ENCODE measurements around the gene C2orf68. TPM values are rescaled to one million over a fixed set of nuclear protein-coding genes. Genes with fewer than 3 reads are reported as not detected.

C2orf68 gene
- polyA plus RNA-seq = 7.9 to 13.6 TPM (median 12.5 TPM) in 3 replicates
- polyA plus RNA-seq (2011; ENCODE audit: low read depth) = 4.5 TPM
- 6.0 and 7.9 TPM in 2 replicates for polyA plus RNA-seq (2011; cell fraction: cytosol; rRNA removed)
- 8.9 and 9.8 TPM in 2 replicates for polyA plus RNA-seq (2011; cell fraction: nucleus; rRNA removed)
- polyA plus RNA-seq (2012; ENCODE audit: low replicate concordance) = 9.4 and 16.2 TPM in 2 replicates
- 9.2 to 20.9 TPM (median 19.2 TPM) in 3 replicates for polyA minus RNA-seq
- 11.5 TPM for polyA minus RNA-seq (2011; cell fraction: cytosol; rRNA and poly(A)+ RNA removed)
- polyA minus RNA-seq (2011; cell fraction: nucleus; rRNA and poly(A)+ RNA removed) = 3.6 and 4.5 TPM in 2 replicates

- Histone ChIP-seq H3K79me2 (ENCODE audit: control insufficient read depth, insufficient read depth, low read length) (peaks cover 23% of the 10 kb centered on the region), H3K36me3 (ENCODE audit: control insufficient read depth in 2 of 2, extremely low read depth in 1 of 2, insufficient read depth in 2 of 2, low read length in 2 of 2) (peaks cover 2 to 15% of the 10 kb centered on the region in 2 experiments), H3K9me1 (ENCODE audit: control insufficient read depth, extremely low read depth, insufficient read depth, low read length) (no peaks in the 10 kb centered on the region), H3K9me3 (ENCODE audit: control insufficient read depth, low read depth, low read length) (no peaks in the 10 kb centered on the region), H4K20me1 (ENCODE audit: control insufficient read depth, extremely low read depth, insufficient read depth, low read length) (no peaks in the 10 kb centered on the region), H3K9ac (ENCODE audit: control insufficient read depth, extremely low read depth, insufficient read depth, low read length) (peak within 1 kb of the TSS; percentile 78), H3K27ac (ENCODE audit: control insufficient read depth, insufficient read depth, low read length) (peak within 1 kb of the TSS; percentile 87), H3K27me3 (ENCODE audit: control insufficient read depth, extremely low read depth, insufficient read depth, low read length) (no peaks in the 10 kb centered on the region), H3K4me1 (ENCODE audit: control insufficient read depth, extremely low read depth, insufficient read depth, low read length) (peaks cover 3% of the 10 kb centered on the region), H2AFZ (ENCODE audit: control insufficient read depth, low read length) (peak within 1 kb of the TSS; percentile 94), H3K4me3 (ENCODE audit: control insufficient read depth in 2 of 3, extremely low read depth in 1 of 3, insufficient read depth in 2 of 3, low read depth in 1 of 3, low read length in 3 of 3) (peak within 1 kb of the TSS; percentile 66 to 93 (median 91)), H3K4me2 (ENCODE audit: control insufficient read depth, extremely low read depth, insufficient read depth, low read depth, low read length) (peak within 1 kb of the TSS; percentile 99)
- dilution Hi-C loops (cut with MboI; ENCODE audit: extremely low pct_ligation_motif_present, low sequenced_read_pairs) = no loop called here
- no peak for FAIRE-seq
- no peak for DNase-seq (ENCODE audit: low read depth, low spot score)
- TF ChIP-seq EZH2 (IDR thresholded peaks at IDR 0.05; ENCODE audit: low read length) = no peak
- TF ChIP-seq, protein P1, sequence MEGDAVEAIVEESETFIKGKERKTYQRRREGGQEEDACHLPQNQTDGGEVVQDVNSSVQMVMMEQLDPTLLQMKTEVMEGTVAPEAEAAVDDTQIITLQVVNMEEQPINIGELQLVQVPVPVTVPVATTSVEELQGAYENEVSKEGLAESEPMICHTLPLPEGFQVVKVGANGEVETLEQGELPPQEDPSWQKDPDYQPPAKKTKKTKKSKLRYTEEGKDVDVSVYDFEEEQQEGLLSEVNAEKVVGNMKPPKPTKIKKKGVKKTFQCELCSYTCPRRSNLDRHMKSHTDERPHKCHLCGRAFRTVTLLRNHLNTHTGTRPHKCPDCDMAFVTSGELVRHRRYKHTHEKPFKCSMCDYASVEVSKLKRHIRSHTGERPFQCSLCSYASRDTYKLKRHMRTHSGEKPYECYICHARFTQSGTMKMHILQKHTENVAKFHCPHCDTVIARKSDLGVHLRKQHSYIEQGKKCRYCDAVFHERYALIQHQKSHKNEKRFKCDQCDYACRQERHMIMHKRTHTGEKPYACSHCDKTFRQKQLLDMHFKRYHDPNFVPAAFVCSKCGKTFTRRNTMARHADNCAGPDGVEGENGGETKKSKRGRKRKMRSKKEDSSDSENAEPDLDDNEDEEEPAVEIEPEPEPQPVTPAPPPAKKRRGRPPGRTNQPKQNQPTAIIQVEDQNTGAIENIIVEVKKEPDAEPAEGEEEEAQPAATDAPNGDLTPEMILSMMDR (optimal IDR thresholded peaks at IDR 0.05 in 1 of 3, IDR thresholded peaks at IDR 0.05 in 1 of 3, conservative IDR thresholded peaks at IDR 0.05 in 1 of 3; ENCODE audit: extremely low read depth in 1 of 3, insufficient read depth in 2 of 3, low read length in 3 of 3) = peak in 1 of 3 experiments; percentile 1
These were observed at the start of gene C2orf68 for GRCh38 chr2:85611705-85612587. Gene C2orf68, minus strand, starts transcription at chr2:85612066. Its CDS starts 82 bp downstream, at chr2:85611984.

GRCh38 chr2:85661139-85661858 lies 49.4 kb upstream of the C2orf68 start:
- Histone ChIP-seq H3K4me2 (ENCODE audit: control insufficient read depth, extremely low read depth, insufficient read depth, low read depth, low read length) (no peak overlapping the region), H3K9me3 (ENCODE audit: control insufficient read depth, low read depth, low read length) (no peaks in the 10 kb centered on the region), H4K20me1 (ENCODE audit: control insufficient read depth, extremely low read depth, insufficient read depth, low read length) (no peaks in the 10 kb centered on the region), H3K4me1 (ENCODE audit: control insufficient read depth, extremely low read depth, insufficient read depth, low read length) (no peaks in the 10 kb centered on the region), H2AFZ (ENCODE audit: control insufficient read depth, low read length) (no peak overlapping the region), H3K27me3 (ENCODE audit: control insufficient read depth, extremely low read depth, insufficient read depth, low read length) (no peaks in the 10 kb centered on the region), H3K4me3 (ENCODE audit: control insufficient read depth in 2 of 3, extremely low read depth in 1 of 3, insufficient read depth in 2 of 3, low read depth in 1 of 3, low read length in 3 of 3) (no peak overlapping the region), H3K79me2 (ENCODE audit: control insufficient read depth, insufficient read depth, low read length) (no peaks in the 10 kb centered on the region), H3K9me1 (ENCODE audit: control insufficient read depth, extremely low read depth, insufficient read depth, low read length) (no peaks in the 10 kb centered on the region), H3K36me3 (ENCODE audit: control insufficient read depth in 2 of 2, extremely low read depth in 1 of 2, insufficient read depth in 2 of 2, low read length in 2 of 2) (peaks cover 0 to 8% of the 10 kb centered on the region in 2 experiments), H3K27ac (ENCODE audit: control insufficient read depth, insufficient read depth, low read length) (no peak overlapping the region), H3K9ac (ENCODE audit: control insufficient read depth, extremely low read depth, insufficient read depth, low read length) (no peak overlapping the region)
- TF ChIP-seq EZH2 (IDR thresholded peaks at IDR 0.05; ENCODE audit: low read length) = no peak
- TF ChIP-seq, protein P1 (optimal IDR thresholded peaks at IDR 0.05 in 1 of 3, IDR thresholded peaks at IDR 0.05 in 1 of 3, conservative IDR thresholded peaks at IDR 0.05 in 1 of 3; ENCODE audit: extremely low read depth in 1 of 3, insufficient read depth in 2 of 3, low read length in 3 of 3) = no peak
- FAIRE-seq (no peak), DNase-seq (ENCODE audit: low read depth, low spot score) (no peak)
- dilution Hi-C loops (cut with MboI; ENCODE audit: extremely low pct_ligation_motif_present, low sequenced_read_pairs) = no loop called here

Data from keratinocyte (primary cell).